NCI-H524 treated with DMSO at 0.1 percent for 48 hours (cell line): ENCODE results near the gene ETFB.
"Not testable (repeated sequence)": the region's sequence is repeated elsewhere in the genome, so short reads cannot be mapped to it uniquely, and the experiment has no call there.

ENCODE experiments used
- DNase-seq: peaks from one replicate; lab custom pipeline; 2025; lab: John Stamatoyannopoulos, UW

The ETFB gene

GRCh38 chr19:51365965-51366388, at the start of gene ETFB:
TSS of gene ETFB (minus strand) at chr19:51366388. CDS start at chr19:51366326, 62 bp downstream.
- DNase-seq = no peak

DNA sequence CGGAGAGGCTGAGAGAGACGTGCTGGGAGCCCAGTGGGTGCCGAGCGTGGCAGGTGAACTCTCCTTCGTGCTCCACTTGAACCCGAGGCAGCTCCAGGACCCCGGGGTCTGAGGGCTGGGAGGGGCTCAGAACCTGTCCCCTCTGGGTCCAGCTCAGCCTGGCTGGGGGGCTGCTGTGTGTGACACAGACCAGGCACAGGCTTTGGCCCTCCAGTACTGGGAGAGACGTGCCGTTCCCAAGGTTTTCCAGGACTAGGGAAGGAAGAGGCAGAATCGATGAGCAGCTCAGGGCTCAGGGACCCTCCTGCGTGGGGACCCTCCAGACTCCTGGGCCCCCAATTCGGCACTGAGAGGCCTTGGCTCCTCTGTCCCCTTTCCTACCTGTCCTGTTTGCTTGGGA, 49.0 kb upstream of the ETFB start:
- no peak for DNase-seq

- no peak for DNase-seq
Measured at GRCh38 chr19:51410950-51411748, 45.0 kb upstream of the ETFB start.

DNA sequence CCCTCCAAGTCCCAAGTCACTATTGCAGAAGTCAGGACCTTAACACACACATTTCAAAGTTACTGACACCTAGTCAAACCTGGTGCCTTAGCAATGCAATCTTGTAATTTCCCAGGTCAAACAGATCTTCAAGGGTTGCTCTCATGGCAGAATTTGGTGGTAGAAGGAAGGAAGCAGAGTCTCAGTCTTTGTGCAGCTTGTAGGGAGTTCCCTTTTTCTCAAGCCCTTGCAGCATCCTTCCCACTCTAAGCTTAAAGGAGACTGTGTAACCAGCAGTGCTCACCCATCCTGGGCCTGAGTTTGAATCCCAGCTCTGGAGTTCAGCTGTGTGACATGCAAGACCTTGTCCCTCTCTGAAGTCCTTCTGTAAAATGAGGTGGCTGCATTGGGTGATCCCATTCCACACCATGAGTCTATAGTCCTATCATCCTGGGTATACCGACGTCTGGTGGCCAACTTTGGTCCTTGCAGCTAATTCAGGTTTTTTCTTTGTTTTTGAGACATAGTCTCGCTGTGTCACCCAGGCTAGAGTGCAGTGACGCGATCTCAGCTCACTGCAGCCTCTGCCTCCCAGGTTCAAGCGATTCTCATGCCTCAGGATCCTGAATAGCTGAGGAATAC, 41.4 kb upstream of the ETFB start:
- no peak for DNase-seq

GRCh38 chr19:51402117-51402516, 35.9 kb upstream of the ETFB start:
- DNase-seq = no peak

DNA sequence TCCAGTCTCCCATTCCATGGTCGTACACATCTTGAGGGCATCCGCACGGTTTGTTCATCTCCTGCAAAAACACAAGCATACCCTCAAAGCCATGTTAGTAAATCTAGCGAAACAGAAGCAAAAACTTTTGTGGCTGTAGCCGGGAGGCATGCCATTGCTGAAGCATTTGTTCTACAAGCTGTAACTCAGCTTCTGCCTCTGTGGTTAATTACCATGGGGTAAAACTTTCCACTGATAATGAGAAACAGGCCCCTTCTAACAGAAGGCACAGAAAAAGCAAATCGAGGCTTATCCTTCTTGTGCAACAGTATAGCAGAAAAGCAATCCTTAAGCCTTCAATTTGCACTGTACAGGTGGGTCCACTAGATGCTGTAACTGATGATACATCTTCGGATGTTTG, 33.7 kb upstream of the ETFB start:
- not testable (repeated sequence) for DNase-seq

- no peak for DNase-seq
Measured at GRCh38 chr19:51399231-51399630, 33.0 kb upstream of the ETFB start.

GRCh38 chr19:51398096-51398704, 32.0 kb upstream of the ETFB start:
- no peak for DNase-seq

DNA sequence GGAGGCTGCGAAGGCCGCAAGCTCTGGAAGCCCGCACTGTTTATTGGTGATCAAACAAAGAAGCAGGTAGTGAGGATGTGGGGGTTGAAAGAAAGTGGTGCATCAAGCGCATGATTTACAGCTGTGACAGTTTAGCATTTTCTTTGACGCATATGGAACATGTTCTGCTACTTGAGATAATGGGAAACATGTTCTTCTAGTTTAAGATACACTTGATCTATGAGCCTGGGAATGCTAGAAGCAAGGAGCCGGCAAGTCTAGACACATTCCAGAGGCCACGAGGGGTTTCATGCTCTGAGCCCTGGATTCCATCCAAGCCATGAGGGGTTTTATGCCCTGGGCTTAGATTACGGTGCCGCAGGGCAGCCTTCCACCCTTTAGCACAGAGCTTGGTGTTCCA, 31.3 kb upstream of the ETFB start:
- DNase-seq = not testable (repeated sequence)

- DNase-seq = no peak
Measured at GRCh38 chr19:51396175-51396574, 30.0 kb upstream of the ETFB start.

GRCh38 chr19:51394050-51394836, 28.1 kb upstream of the ETFB start:
- no peak for DNase-seq

DNA sequence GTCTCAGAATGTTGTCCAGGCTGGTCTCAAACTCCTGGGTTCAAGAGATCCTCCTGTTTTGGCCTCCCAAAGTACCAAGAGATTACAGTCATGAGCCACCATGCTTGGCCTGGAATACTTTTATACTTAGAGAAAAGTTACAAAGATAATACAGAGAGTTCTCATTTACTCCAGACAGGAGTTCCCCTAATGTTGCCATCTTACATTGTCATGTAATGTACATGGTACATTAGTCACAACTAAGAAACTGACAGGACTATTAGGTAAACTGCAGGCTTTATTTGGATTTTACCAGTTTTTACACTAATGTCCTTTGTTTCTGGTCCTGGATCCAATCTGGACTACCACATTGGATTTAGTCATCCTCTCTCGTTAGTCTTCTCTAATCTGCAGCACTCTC, 26.5 kb upstream of the ETFB start:
- DNase-seq = no peak

GRCh38 chr19:51391073-51391611, 25.0 kb upstream of the ETFB start:
- DNase-seq = no peak

- no peak for DNase-seq
Measured at GRCh38 chr19:51389143-51389542, 23.0 kb upstream of the ETFB start.

GRCh38 chr19:51387924-51388389, 21.8 kb upstream of the ETFB start, which contains the start of gene LIM2:
TSS of gene LIM2 (minus strand) at chr19:51387974. CDS start at chr19:51387443, 531 bp downstream.
- no peak for DNase-seq

GRCh38 chr19:51386882-51387520, 20.8 kb upstream of the ETFB start:
- DNase-seq = no peak

- no peak for DNase-seq
Measured at GRCh38 chr19:51382004-51382403, 15.8 kb upstream of the ETFB start.

- no peak for DNase-seq
Measured at GRCh38 chr19:51380379-51380778, 14.2 kb upstream of the ETFB start.

DNA sequence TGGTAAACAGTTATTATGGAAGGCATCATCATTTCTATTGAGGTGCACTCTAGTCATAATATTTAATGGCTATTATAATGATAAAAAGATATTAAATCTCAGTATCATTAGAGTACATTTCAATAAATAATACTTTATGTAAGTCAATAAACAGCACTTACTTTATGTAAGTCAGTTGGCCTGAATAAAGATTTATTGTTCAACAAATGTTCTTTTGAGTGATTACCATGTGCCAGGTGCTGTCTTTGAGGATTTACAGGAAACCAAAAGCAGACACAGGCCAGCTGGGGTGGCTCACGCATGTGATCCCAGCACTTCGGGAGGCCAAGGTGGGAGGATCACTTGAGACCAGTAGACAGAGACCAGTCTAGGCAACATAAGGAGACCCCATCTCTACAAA, 11.2 kb upstream of the ETFB start:
- no peak for DNase-seq

DNA sequence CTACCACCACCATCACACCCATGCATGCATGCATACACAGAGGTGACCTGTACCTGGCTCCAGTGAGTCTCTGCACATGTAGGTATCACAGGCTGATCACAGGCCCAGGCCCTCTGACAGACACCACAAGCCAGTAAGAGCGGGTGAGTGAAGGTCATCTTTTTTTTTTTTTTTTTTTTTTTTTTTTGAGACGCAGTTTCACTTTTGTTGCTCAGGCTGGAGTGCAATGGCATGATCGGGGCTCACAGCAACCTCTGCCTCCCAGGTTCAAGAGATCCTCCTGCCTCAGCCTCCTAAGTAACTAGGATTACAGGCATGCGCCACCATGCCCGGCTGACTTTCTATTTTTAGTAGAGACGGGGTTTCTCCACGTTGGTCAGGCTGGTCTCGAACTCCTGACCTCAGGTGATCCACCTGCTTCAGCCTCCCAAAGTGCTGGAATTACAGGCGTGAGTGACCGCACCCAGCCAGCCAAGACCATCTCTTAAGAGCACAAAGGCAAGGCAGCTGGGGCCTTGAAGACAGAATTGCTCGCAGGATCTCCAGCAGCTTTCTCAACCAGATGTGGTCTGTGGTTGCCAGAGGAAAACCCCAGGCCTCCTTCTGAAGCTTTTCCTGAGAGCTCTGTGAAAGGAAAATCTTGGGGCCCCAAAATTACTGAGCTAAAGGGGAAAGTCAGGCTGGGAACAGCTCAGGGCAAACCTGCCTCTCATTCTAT, 9.5 kb upstream of the ETFB start:
- no peak for DNase-seq
